ENCODE results near the gene OSBPL10.
A peak's percentile ranks its signal among the peaks of the same experiment; 100 is the strongest.

The OSBPL10 gene

GRCh38 chr3:31671451-31671850, 309.6 kb downstream of the OSBPL10 start:
- no peak for DNase-seq (ENCODE audit: low read depth)
- Histone ChIP-seq H3K9me3 (ENCODE audit: control insufficient read depth, low read length) (no peaks in the 10 kb centered on the region), H3K27me3 (replicated peaks; ENCODE audit: control insufficient read depth, insufficient read depth, low read length) (no peaks in the 10 kb centered on the region), H3K4me3 (ENCODE audit: low read length) (no peak overlapping the region), H3K9ac (ENCODE audit: low read length) (no peak overlapping the region), H3K36me3 (ENCODE audit: control insufficient read depth, insufficient read depth, low read length, severe bottlenecking) (no peaks in the 10 kb centered on the region), H3K4me1 (ENCODE audit: control insufficient read depth, insufficient read depth, low read length) (peaks cover 3% of the 10 kb centered on the region)

- H3K4me3 ChIP-seq (ENCODE audit: low read length), result no peak overlapping the region
- no peak overlapping the region for H3K9ac ChIP-seq (ENCODE audit: low read length)
- H3K36me3 ChIP-seq (ENCODE audit: control insufficient read depth, insufficient read depth, low read length, severe bottlenecking), result no peaks in the 10 kb centered on the region
- H3K9me3 ChIP-seq (ENCODE audit: control insufficient read depth, low read length), result no peaks in the 10 kb centered on the region
- DNase-seq (ENCODE audit: low read depth), result no peak
- H3K27me3 ChIP-seq (replicated peaks; ENCODE audit: control insufficient read depth, insufficient read depth, low read length), result no peaks in the 10 kb centered on the region
- H3K4me1 ChIP-seq (ENCODE audit: control insufficient read depth, insufficient read depth, low read length), result peaks cover 3% of the 10 kb centered on the region
Observed at GRCh38 chr3:31670722-31671121, 310.3 kb downstream of the OSBPL10 start.

GRCh38 chr3:31670136-31670535, 310.9 kb downstream of the OSBPL10 start:
- Histone ChIP-seq H3K36me3 (ENCODE audit: control insufficient read depth, insufficient read depth, low read length, severe bottlenecking) (no peaks in the 10 kb centered on the region), H3K4me3 (ENCODE audit: low read length) (no peak overlapping the region), H3K9ac (ENCODE audit: low read length) (no peak overlapping the region), H3K4me1 (ENCODE audit: control insufficient read depth, insufficient read depth, low read length) (peaks cover 3% of the 10 kb centered on the region), H3K9me3 (ENCODE audit: control insufficient read depth, low read length) (no peaks in the 10 kb centered on the region), H3K27me3 (replicated peaks; ENCODE audit: control insufficient read depth, insufficient read depth, low read length) (no peaks in the 10 kb centered on the region)
- no peak for DNase-seq (ENCODE audit: low read depth)

GRCh38 chr3:31668242-31668641, 312.8 kb downstream of the OSBPL10 start:
- Histone ChIP-seq H3K36me3 (ENCODE audit: control insufficient read depth, insufficient read depth, low read length, severe bottlenecking) (no peaks in the 10 kb centered on the region), H3K9me3 (ENCODE audit: control insufficient read depth, low read length) (no peaks in the 10 kb centered on the region), H3K9ac (ENCODE audit: low read length) (no peak overlapping the region), H3K27me3 (replicated peaks; ENCODE audit: control insufficient read depth, insufficient read depth, low read length) (no peaks in the 10 kb centered on the region), H3K4me1 (ENCODE audit: control insufficient read depth, insufficient read depth, low read length) (peaks cover 3% of the 10 kb centered on the region), H3K4me3 (ENCODE audit: low read length) (no peak overlapping the region)
- no peak for DNase-seq (ENCODE audit: low read depth)

- DNase-seq (ENCODE audit: low read depth), result no peak
- no peaks in the 10 kb centered on the region for H3K36me3 ChIP-seq (ENCODE audit: control insufficient read depth, insufficient read depth, low read length, severe bottlenecking)
- no peak overlapping the region for H3K9ac ChIP-seq (ENCODE audit: low read length)
- peaks cover 3% of the 10 kb centered on the region for H3K4me1 ChIP-seq (ENCODE audit: control insufficient read depth, insufficient read depth, low read length)
- no peak overlapping the region for H3K4me3 ChIP-seq (ENCODE audit: low read length)
- H3K9me3 ChIP-seq (ENCODE audit: control insufficient read depth, low read length), result no peaks in the 10 kb centered on the region
- no peaks in the 10 kb centered on the region for H3K27me3 ChIP-seq (replicated peaks; ENCODE audit: control insufficient read depth, insufficient read depth, low read length)
Observed at GRCh38 chr3:31667582-31667981, 313.5 kb downstream of the OSBPL10 start.

- H3K36me3 ChIP-seq (ENCODE audit: control insufficient read depth, insufficient read depth, low read length, severe bottlenecking), result no peaks in the 10 kb centered on the region
- H3K4me3 ChIP-seq (ENCODE audit: low read length), result no peak overlapping the region
- H3K9me3 ChIP-seq (ENCODE audit: control insufficient read depth, low read length), result no peaks in the 10 kb centered on the region
- no peaks in the 10 kb centered on the region for H3K27me3 ChIP-seq (replicated peaks; ENCODE audit: control insufficient read depth, insufficient read depth, low read length)
- H3K4me1 ChIP-seq (ENCODE audit: control insufficient read depth, insufficient read depth, low read length), result no peaks in the 10 kb centered on the region
- DNase-seq (ENCODE audit: low read depth), result no peak
- H3K9ac ChIP-seq (ENCODE audit: low read length), result no peak overlapping the region
Observed at GRCh38 chr3:31664031-31664430, 317.0 kb downstream of the OSBPL10 start.

- no peak overlapping the region for H3K9ac ChIP-seq (ENCODE audit: low read length)
Observed at GRCh38 chr3:31661993-31662670, 318.9 kb downstream of the OSBPL10 start.

GRCh38 chr3:31661286-31661685, 319.8 kb downstream of the OSBPL10 start:
- H3K9ac ChIP-seq (ENCODE audit: low read length), result no peak overlapping the region
- DNase-seq (ENCODE audit: low read depth), result no peak
- H3K36me3 ChIP-seq (ENCODE audit: control insufficient read depth, insufficient read depth, low read length, severe bottlenecking), result no peaks in the 10 kb centered on the region
- H3K27me3 ChIP-seq (replicated peaks; ENCODE audit: control insufficient read depth, insufficient read depth, low read length), result no peaks in the 10 kb centered on the region
- no peak overlapping the region for H3K4me3 ChIP-seq (ENCODE audit: low read length)
- peaks cover 9% of the 10 kb centered on the region for H3K9me3 ChIP-seq (ENCODE audit: control insufficient read depth, low read length)
- H3K4me1 ChIP-seq (ENCODE audit: control insufficient read depth, insufficient read depth, low read length), result no peaks in the 10 kb centered on the region

More at GRCh38 chr3:31661993-31662670, 318.9 kb downstream of the OSBPL10 start:
- no peaks in the 10 kb centered on the region for H3K4me1 ChIP-seq (ENCODE audit: control insufficient read depth, insufficient read depth, low read length)
- H3K36me3 ChIP-seq (ENCODE audit: control insufficient read depth, insufficient read depth, low read length, severe bottlenecking), result no peaks in the 10 kb centered on the region
- no peak overlapping the region for H3K4me3 ChIP-seq (ENCODE audit: low read length)
- no peak for DNase-seq (ENCODE audit: low read depth)
- H3K27me3 ChIP-seq (replicated peaks; ENCODE audit: control insufficient read depth, insufficient read depth, low read length), result no peaks in the 10 kb centered on the region
- peaks cover 4% of the 10 kb centered on the region for H3K9me3 ChIP-seq (ENCODE audit: control insufficient read depth, low read length)

GRCh38 chr3:31659246-31659645, 321.8 kb downstream of the OSBPL10 start:
- no peaks in the 10 kb centered on the region for H3K4me1 ChIP-seq (ENCODE audit: control insufficient read depth, insufficient read depth, low read length)
- H3K36me3 ChIP-seq (ENCODE audit: control insufficient read depth, insufficient read depth, low read length, severe bottlenecking), result no peaks in the 10 kb centered on the region
- no peak overlapping the region for H3K4me3 ChIP-seq (ENCODE audit: low read length)
- no peaks in the 10 kb centered on the region for H3K27me3 ChIP-seq (replicated peaks; ENCODE audit: control insufficient read depth, insufficient read depth, low read length)
- DNase-seq (ENCODE audit: low read depth), result no peak
- H3K9ac ChIP-seq (ENCODE audit: low read length), result no peak overlapping the region
- peaks cover 29% of the 10 kb centered on the region for H3K9me3 ChIP-seq (ENCODE audit: control insufficient read depth, low read length)

- H3K9me3 ChIP-seq (ENCODE audit: control insufficient read depth, low read length), result peaks cover 61% of the 10 kb centered on the region
Observed at GRCh38 chr3:31654998-31655397, 326.1 kb downstream of the OSBPL10 start.

GRCh38 chr3:31653464-31653863, 327.6 kb downstream of the OSBPL10 start:
- H3K36me3 ChIP-seq (ENCODE audit: control insufficient read depth, insufficient read depth, low read length, severe bottlenecking), result peaks cover 8% of the 10 kb centered on the region

More at GRCh38 chr3:31654998-31655397, 326.1 kb downstream of the OSBPL10 start:
- H3K4me1 ChIP-seq (ENCODE audit: control insufficient read depth, insufficient read depth, low read length), result no peaks in the 10 kb centered on the region
- peak overlapping the region; percentile 42 for H3K4me3 ChIP-seq (ENCODE audit: low read length)
- DNase-seq (ENCODE audit: low read depth), result no peak
- no peaks in the 10 kb centered on the region for H3K27me3 ChIP-seq (replicated peaks; ENCODE audit: control insufficient read depth, insufficient read depth, low read length)
- no peaks in the 10 kb centered on the region for H3K36me3 ChIP-seq (ENCODE audit: control insufficient read depth, insufficient read depth, low read length, severe bottlenecking)
- H3K9ac ChIP-seq (ENCODE audit: low read length), result no peak overlapping the region

GRCh38 chr3:31652296-31652695, 328.8 kb downstream of the OSBPL10 start:
- Histone ChIP-seq H3K4me3 (ENCODE audit: low read length) (peak overlapping the region; percentile 7), H3K9ac (ENCODE audit: low read length) (no peak overlapping the region), H3K4me1 (ENCODE audit: control insufficient read depth, insufficient read depth, low read length) (no peaks in the 10 kb centered on the region), H3K27me3 (replicated peaks; ENCODE audit: control insufficient read depth, insufficient read depth, low read length) (no peaks in the 10 kb centered on the region), H3K9me3 (ENCODE audit: control insufficient read depth, low read length) (peaks cover 82% of the 10 kb centered on the region), H3K36me3 (ENCODE audit: control insufficient read depth, insufficient read depth, low read length, severe bottlenecking) (peaks cover 20% of the 10 kb centered on the region)
- DNase-seq (ENCODE audit: low read depth), result no peak

More at GRCh38 chr3:31653464-31653863, 327.6 kb downstream of the OSBPL10 start:
- Histone ChIP-seq H3K9me3 (ENCODE audit: control insufficient read depth, low read length) (peaks cover 76% of the 10 kb centered on the region), H3K4me3 (ENCODE audit: low read length) (no peak overlapping the region), H3K27me3 (replicated peaks; ENCODE audit: control insufficient read depth, insufficient read depth, low read length) (no peaks in the 10 kb centered on the region), H3K4me1 (ENCODE audit: control insufficient read depth, insufficient read depth, low read length) (no peaks in the 10 kb centered on the region), H3K9ac (ENCODE audit: low read length) (no peak overlapping the region)
- no peak for DNase-seq (ENCODE audit: low read depth)

All from adipocyte (in vitro differentiated cells).